VCaP (cell line): ENCODE data around the gene NFYA.
A peak's percentile ranks its signal among the peaks of the same experiment; 100 is the strongest.
"Not testable (repeated sequence)": the region's sequence is repeated elsewhere in the genome, so short reads cannot be mapped to it uniquely, and the experiment has no call there.

Experiments
- H3K27ac ChIP-seq: fragments of 450-650 bp; 2 replicates; pipeline ENCODE4 v1.5.1; 2017
- TF ChIP-seq, protein P1 (sequence below): fragments of 450-650 bp; conservative IDR thresholded peaks from 2 replicates; pipeline ENCODE4 v1.5.1; 2017; ENCODE audit warnings: mild to moderate bottlenecking, moderate library complexity

Gene NFYA

DNA sequence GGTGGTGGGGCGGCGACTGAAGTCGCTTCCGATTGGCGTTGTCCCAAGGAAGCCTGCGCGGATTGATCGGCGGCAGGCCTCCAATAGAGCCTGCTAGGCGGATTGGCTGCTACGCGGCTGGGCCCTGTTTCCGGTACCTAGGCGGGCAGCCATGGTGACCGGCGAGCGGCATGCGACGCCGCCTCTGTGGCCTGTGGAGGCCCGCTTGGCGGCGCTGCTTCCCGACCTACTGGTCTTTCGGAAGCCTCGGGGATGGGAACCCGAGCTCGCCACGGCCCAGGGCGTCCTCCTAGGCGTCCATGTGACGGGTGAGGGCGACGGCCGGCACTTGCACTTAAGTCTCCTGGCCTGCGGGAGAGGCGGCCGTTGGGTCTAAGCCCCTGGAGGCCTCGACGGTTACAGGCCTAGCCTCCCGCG is 28.1 kb downstream of the NFYA start:
- TF ChIP-seq, protein P1, sequence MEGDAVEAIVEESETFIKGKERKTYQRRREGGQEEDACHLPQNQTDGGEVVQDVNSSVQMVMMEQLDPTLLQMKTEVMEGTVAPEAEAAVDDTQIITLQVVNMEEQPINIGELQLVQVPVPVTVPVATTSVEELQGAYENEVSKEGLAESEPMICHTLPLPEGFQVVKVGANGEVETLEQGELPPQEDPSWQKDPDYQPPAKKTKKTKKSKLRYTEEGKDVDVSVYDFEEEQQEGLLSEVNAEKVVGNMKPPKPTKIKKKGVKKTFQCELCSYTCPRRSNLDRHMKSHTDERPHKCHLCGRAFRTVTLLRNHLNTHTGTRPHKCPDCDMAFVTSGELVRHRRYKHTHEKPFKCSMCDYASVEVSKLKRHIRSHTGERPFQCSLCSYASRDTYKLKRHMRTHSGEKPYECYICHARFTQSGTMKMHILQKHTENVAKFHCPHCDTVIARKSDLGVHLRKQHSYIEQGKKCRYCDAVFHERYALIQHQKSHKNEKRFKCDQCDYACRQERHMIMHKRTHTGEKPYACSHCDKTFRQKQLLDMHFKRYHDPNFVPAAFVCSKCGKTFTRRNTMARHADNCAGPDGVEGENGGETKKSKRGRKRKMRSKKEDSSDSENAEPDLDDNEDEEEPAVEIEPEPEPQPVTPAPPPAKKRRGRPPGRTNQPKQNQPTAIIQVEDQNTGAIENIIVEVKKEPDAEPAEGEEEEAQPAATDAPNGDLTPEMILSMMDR = no peak
- no peak overlapping the region for H3K27ac ChIP-seq

DNA sequence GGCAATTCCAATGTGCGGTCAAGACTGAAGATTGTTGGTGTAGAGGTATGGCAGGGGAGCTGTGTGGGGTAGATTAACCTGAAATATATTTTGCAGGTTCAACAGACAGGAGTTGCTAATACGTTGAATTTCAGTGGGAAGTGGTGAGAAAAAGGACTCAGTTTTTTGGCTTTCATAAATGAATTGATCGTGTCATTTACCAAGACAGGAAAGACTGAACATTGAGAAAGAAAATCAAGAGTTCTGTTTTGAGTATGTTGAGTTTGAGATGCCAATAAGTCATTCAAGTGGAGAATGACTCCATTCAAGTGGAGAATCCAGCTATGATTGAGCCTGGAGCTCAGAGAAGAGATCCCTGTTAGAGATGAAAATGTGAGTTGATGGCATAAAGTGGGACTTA is 31.1 kb downstream of the NFYA start:
- no peak overlapping the region for H3K27ac ChIP-seq
- TF ChIP-seq, protein P1 = no peak

DNA sequence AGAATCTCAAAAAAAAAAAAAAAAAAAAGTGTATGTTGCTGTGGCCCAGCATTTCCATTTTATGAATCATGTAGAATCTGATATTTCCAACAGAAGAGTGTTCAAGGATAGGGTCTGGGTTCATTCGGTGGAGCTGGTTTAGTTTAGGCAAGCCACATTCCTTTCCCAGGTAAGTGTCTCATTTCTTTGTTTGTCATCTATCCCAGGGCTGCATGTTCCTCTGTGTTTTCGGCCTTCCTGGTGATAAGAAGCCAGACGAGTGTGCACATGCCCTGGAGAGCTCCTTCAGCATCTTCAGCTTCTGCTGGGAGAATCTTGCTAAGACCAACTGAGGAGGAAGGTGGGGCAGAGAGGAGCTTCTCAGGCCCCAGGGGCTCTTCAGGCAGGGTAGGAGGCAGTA is 38.2 kb downstream of the NFYA start:
- TF ChIP-seq, protein P1 = no peak
- peak overlapping the region; percentile 65 for H3K27ac ChIP-seq

DNA sequence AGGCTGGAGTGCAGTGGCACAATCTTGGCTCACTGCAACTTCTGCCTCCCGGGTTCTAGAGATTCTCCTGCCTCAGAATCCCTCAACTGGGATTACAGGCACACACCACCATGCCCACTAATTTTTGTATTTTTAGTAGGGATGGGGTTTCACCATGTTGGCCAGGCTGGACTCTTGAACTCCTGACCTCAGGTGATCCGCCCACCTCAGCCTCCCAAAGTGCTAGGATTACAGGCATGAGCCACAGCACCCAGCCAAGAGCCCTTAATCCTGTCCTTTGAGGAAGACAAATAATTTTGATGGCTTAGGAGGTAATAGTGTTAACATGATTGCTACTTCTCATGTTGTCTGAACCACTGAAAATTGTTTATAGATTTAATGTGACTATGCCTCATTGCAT is 42.3 kb downstream of the NFYA start:
- H3K27ac ChIP-seq = not testable (repeated sequence)

DNA sequence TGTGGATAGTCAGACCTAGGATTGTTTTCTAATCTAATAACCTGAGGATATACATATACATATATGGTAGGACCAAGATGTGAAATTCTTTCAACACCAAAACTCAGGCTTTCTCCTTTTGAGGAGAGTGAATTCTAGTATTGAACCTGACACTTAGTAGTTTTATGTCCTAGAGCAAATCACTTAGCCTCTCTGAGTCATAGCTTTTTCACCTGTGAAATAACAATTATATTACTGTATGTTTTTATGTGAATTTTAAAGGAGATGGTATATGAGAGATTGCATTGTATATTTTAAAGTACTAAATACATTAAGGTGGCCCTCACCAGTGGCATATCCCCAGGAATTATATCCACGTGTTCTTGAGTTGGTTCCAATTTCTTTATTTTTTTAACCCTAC is 46.7 kb downstream of the NFYA start:
- no peak overlapping the region for H3K27ac ChIP-seq
- TF ChIP-seq, protein P1 = no peak

DNA sequence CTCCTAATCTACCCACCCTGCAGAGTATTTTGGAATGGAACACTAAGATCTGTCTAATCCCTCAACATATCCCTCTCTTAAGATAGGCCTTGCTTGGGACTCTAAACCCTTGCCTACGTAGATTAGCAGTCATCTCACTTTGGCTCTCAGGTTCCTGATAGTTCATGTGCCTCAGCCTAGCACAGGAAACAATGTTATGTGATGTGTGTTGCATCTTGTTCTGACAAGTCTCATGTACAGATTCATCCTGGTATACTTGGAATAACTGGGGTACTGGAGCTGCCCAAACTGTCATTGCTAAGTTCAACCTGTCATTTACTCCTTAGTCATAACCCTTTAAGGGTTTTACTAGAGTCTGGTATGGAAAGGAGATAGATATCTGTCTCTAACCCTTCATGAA is 47.3 kb downstream of the NFYA start:
- TF ChIP-seq, protein P1 = no peak
- no peak overlapping the region for H3K27ac ChIP-seq

DNA sequence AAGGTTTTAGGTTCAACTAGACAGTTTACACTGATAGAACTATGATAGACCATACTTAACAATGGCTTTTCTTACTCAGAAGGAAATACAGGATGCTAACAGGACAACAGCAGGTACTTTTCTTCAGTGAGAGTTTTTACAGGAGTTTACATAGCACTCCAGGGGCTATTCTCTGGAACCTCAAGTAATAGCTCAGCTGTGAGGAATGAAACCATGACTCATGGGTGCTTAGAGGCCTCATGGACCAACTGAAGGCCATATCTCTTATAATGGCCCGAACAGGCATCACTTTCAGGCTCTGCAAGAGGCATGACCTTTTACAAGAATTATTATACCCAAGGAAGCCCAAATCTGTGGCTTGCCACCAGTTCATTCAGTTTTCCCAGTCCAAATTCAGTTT is 49.6 kb downstream of the NFYA start:
- H3K27ac ChIP-seq = no peak overlapping the region
- TF ChIP-seq, protein P1 = no peak

DNA sequence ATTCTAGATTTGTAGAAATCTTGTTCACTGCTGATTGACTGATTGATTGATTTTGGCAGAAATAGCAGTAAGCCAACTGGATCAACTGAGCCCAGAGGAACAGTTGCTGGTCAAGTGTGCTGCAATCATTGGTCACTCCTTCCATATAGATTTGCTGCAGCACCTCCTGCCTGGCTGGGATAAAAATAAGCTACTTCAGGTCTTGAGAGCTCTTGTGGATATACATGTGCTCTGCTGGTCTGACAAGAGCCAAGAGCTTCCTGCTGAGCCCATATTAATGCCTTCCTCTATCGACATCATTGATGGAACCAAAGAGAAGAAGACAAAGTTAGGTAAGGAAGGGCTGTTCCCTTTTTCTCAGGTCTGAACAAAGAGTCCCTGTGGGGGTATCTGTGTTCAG is 50.1 kb downstream of the NFYA start:
- TF ChIP-seq, protein P1 = no peak
- H3K27ac ChIP-seq = no peak overlapping the region
